Fibroblast of the conjunctiva (primary cell): ENCODE data around the gene NMNAT2.
A peak's percentile ranks its signal among the peaks of the same experiment; 100 is the strongest.

Source experiments
- DNase-seq: peaks from one replicate; pipeline ENCODE4 v3.0.0-alpha.2; 2010; ENCODE audit warnings: low read depth

The NMNAT2 gene

GRCh38 chr1:183236158-183236725 is 181.9 kb downstream of the NMNAT2 start:
- DNase-seq: no peak

GRCh38 chr1:183235503-183235902 is 182.7 kb downstream of the NMNAT2 start:
- no peak for DNase-seq

- peak; percentile 94 for DNase-seq
These were observed 183.3 kb downstream of the NMNAT2 start for GRCh38 chr1:183234660-183235476.

- no peak for DNase-seq
These were observed 185.1 kb downstream of the NMNAT2 start for GRCh38 chr1:183233113-183233512.

- DNase-seq: no peak
These were observed 186.6 kb downstream of the NMNAT2 start for GRCh38 chr1:183231545-183231944.

- no peak for DNase-seq
These were observed 187.8 kb downstream of the NMNAT2 start for GRCh38 chr1:183230413-183230812.

- DNase-seq: no peak
These were observed 189.6 kb downstream of the NMNAT2 start for GRCh38 chr1:183228347-183229220.

GRCh38 chr1:183227422-183228346 is 190.5 kb downstream of the NMNAT2 start:
- no peak for DNase-seq

- DNase-seq: no peak
These were observed 191.2 kb downstream of the NMNAT2 start for GRCh38 chr1:183226963-183227362.

GRCh38 chr1:183226361-183226760 is 191.8 kb downstream of the NMNAT2 start:
- no peak for DNase-seq

GRCh38 chr1:183223467-183223866 is 194.7 kb downstream of the NMNAT2 start:
- no peak for DNase-seq

- DNase-seq: no peak
These were observed 195.3 kb downstream of the NMNAT2 start for GRCh38 chr1:183222909-183223308.

- DNase-seq: no peak
These were observed 198.6 kb downstream of the NMNAT2 start for GRCh38 chr1:183219616-183220009.

GRCh38 chr1:183218971-183219615 is 199.1 kb downstream of the NMNAT2 start:
- no peak for DNase-seq

- DNase-seq: no peak
These were observed 200.1 kb downstream of the NMNAT2 start for GRCh38 chr1:183218027-183218618.

GRCh38 chr1:183215936-183216335 is 202.2 kb downstream of the NMNAT2 start:
- DNase-seq: no peak

- DNase-seq: no peak
These were observed 203.0 kb downstream of the NMNAT2 start for GRCh38 chr1:183215076-183215720.

- DNase-seq: no peak
These were observed 203.9 kb downstream of the NMNAT2 start for GRCh38 chr1:183214021-183214970.

- DNase-seq: no peak
These were observed 205.3 kb downstream of the NMNAT2 start for GRCh38 chr1:183212870-183213269.
